GM12878 (cell line): Measurements from ENCODE around the gene TBX5.

Experiments used
- CBX3 ChIP-seq: fragments of 200-600 bp; sonication (generic); IDR thresholded peaks from 2 replicates; pipeline ENCODE4 v1.6.1; 2016; ENCODE audit warnings: low read depth, borderline replicate concordance
- CBX5 ChIP-seq: sonication (generic); IDR thresholded peaks from 2 replicates; pipeline ENCODE4 v1.6.1; 2016; ENCODE audit warnings: low read depth, moderate library complexity, mild to moderate bottlenecking, inconsistent platforms
- CHD4 ChIP-seq: fragments of 200-600 bp; sonication (generic); IDR thresholded peaks from 2 replicates; pipeline ENCODE4 v1.6.1; 2016; ENCODE audit warnings: mild to moderate bottlenecking
- EP300 ChIP-seq, 2 experiments: fragments of 150-350 bp in 1 of 2; IDR thresholded peaks; 2 replicates each; pipeline ENCODE4 v1.6.1; 2011 to 2012; ENCODE audit warnings: low read depth in 2 of 2, low read length in 2 of 2, borderline replicate concordance in 1 of 2, improper control_type of control experiment in 1 of 2, inconsistent platforms in 1 of 2; ENCODE audit not compliant: control insufficient read depth in 1 of 2
- EZH2 ChIP-seq: IDR thresholded peaks from 2 replicates; pipeline ENCODE4 v1.6.1; 2012; ENCODE audit warnings: low read depth, mild to moderate bottlenecking, control low read depth, inconsistent platforms, low read length, borderline replicate concordance; ENCODE audit not compliant: control insufficient read depth
- GABPA ChIP-seq: IDR thresholded peaks from 2 replicates; pipeline ENCODE4 v1.6.1; 2014; ENCODE audit warnings: antibody characterized with exemption, low read depth, mild to moderate bottlenecking, inconsistent platforms
- MAX ChIP-seq: IDR thresholded peaks from 2 replicates; pipeline ENCODE4 v1.6.1; 2012; ENCODE audit warnings: low read depth, low read length, improper control_type of control experiment
- MYC ChIP-seq: IDR thresholded peaks from 2 replicates; pipeline ENCODE4 v1.6.1; 2011; ENCODE audit warnings: mild to moderate bottlenecking, low read length, moderate library complexity, inconsistent platforms; ENCODE audit not compliant: insufficient read depth, insufficient replicate concordance, insufficient read length, severe bottlenecking
- NFYA ChIP-seq: IDR thresholded peaks from 2 replicates; pipeline ENCODE4 v1.6.1; 2011; ENCODE audit warnings: low read depth, mild to moderate bottlenecking, low read length, improper control_type of control experiment, borderline replicate concordance
- POLR2A ChIP-seq: IDR thresholded peaks from 2 replicates; pipeline ENCODE4 v1.6.1; 2011; ENCODE audit warnings: low read depth, mild to moderate bottlenecking, low read length
- RAD21 ChIP-seq: IDR thresholded peaks from 2 replicates; pipeline ENCODE4 v1.6.1; 2011; ENCODE audit warnings: mild to moderate bottlenecking, low read depth, low read length, moderate library complexity; ENCODE audit not compliant: insufficient read depth
- TBL1XR1 ChIP-seq: IDR thresholded peaks from 2 replicates; pipeline ENCODE4 v1.6.1; 2012; ENCODE audit warnings: low read depth, low read length, improper control_type of control experiment
- YY1 ChIP-seq: IDR thresholded peaks from 2 replicates; pipeline ENCODE4 v1.6.1; 2011; ENCODE audit warnings: low read depth, mild to moderate bottlenecking, low read length
- TF ChIP-seq, protein P1 (sequence below): IDR thresholded peaks from 2 replicates; pipeline ENCODE4 v1.6.1; 2011; ENCODE audit warnings: low read depth, mild to moderate bottlenecking, low read length, moderate library complexity, borderline replicate concordance; ENCODE audit errors: extremely low read depth

- TF ChIP-seq MAX = no peak
- no peak for TF ChIP-seq CBX5
- TF ChIP-seq EZH2 = no peak
- TF ChIP-seq NFYA = no peak
- no peak for TF ChIP-seq YY1
- no peak for TF ChIP-seq RAD21
- no peak for TF ChIP-seq EP300 (IDR thresholded peaks at IDR 0.05; ENCODE audit: borderline replicate concordance in 1 of 2, control insufficient read depth in 1 of 2, low read depth in 2 of 2, low read length in 2 of 2)
- TF ChIP-seq POLR2A = no peak
- TF ChIP-seq TBL1XR1 = no peak
- TF ChIP-seq, protein P1, sequence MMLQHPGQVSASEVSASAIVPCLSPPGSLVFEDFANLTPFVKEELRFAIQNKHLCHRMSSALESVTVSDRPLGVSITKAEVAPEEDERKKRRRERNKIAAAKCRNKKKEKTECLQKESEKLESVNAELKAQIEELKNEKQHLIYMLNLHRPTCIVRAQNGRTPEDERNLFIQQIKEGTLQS = no peak
- TF ChIP-seq CHD4 = no peak
- TF ChIP-seq GABPA = no peak
- no peak for TF ChIP-seq MYC
- no peak for TF ChIP-seq CBX3
These were observed 71.5 kb downstream of the TBX5 start for GRCh38 chr12:114334395-114334794.
